ENCODE results near the gene KIRREL3. TPM values are rescaled to one million over a fixed set of nuclear protein-coding genes. Genes with fewer than 3 reads are reported as not detected.

The KIRREL3 gene
- total RNA-seq, 2 experiments from 2014 or later: not detected

DNA sequence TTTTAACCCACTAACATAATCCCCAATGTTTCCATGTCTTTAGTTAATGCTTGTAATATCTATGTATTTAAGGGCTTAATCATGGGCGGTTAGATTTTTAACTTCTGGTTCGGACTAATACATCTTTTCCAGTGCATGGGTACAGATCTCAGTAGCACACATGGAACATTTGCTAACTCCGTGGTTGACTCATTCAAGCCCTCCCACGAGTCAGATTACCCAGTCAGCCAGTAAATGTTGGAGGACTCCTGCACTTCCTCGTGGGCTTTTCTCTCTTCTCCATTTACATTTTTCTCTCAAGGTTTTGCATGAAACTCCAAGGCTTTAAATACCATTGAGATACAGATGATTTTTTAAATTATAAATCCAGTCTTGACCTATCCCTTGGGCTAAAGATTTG is 331.2 kb downstream of the KIRREL3 start:
- POLR2A ChIA-PET: no interaction called here
- H3K27ac Mint-ChIP-seq: no peak overlapping the region

DNA sequence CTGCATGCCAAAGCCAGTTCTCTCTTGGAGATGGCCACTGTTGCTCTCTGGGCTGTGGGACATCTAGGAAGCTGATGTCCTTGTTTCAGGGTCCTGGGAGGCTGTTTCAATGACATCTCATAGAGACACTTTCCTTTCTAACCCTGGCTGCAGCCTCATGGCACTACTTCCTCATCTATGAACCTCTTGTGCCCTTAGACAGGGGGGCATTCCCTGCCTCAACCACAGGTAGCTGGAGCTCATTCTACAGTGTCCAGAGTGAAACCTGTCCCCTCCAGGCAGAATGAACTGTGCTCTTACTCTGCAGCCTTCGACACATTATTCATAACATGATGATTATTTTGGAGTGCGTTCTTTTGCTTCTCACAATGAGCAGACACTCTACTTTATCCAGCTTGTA is 335.9 kb downstream of the KIRREL3 start:
- no peaks in the 10 kb centered on the region for H3K9me3 Mint-ChIP-seq
- Histone ChIP-seq H3K27me3 (ENCODE audit: control insufficient read depth in 1 of 2, insufficient read depth in 2 of 2, low read length in 2 of 2) (peaks cover 3 to 7% of the 10 kb centered on the region in 2 experiments), H3K27ac (ENCODE audit: low read depth in 1 of 2, low read length in 2 of 2) (no peak overlapping the region), H3K4me3 (ENCODE audit: low read length) (no peak overlapping the region), H3K4me1 (ENCODE audit: insufficient read depth, low read length) (no peaks in the 10 kb centered on the region), H3K36me3 (ENCODE audit: insufficient read depth, low read length) (no peaks in the 10 kb centered on the region), H3K9me3 (ENCODE audit: control insufficient read depth in 1 of 2, insufficient read depth in 1 of 2, low read length in 2 of 2) (no peaks in the 10 kb centered on the region)
- no peak overlapping the region for H3K27ac Mint-ChIP-seq
- H3K4me1 Mint-ChIP-seq (ENCODE audit: low read depth): no peaks in the 10 kb centered on the region
- POLR2A ChIA-PET: no interaction called here
- DNase-seq (no peak), ATAC-seq (ENCODE audit: poor library complexity) (no peak)
- no peaks in the 10 kb centered on the region for H3K36me3 Mint-ChIP-seq (ENCODE audit: low read depth)
- intact Hi-C loops (cut with DNase I, micrococcal nuclease): no loop called here
- peaks cover 17% of the 10 kb centered on the region for H3K27me3 Mint-ChIP-seq
- H3K4me3 Mint-ChIP-seq: no peak overlapping the region
- CTCF ChIA-PET: no interaction called here
- TF ChIP-seq, protein P1, sequence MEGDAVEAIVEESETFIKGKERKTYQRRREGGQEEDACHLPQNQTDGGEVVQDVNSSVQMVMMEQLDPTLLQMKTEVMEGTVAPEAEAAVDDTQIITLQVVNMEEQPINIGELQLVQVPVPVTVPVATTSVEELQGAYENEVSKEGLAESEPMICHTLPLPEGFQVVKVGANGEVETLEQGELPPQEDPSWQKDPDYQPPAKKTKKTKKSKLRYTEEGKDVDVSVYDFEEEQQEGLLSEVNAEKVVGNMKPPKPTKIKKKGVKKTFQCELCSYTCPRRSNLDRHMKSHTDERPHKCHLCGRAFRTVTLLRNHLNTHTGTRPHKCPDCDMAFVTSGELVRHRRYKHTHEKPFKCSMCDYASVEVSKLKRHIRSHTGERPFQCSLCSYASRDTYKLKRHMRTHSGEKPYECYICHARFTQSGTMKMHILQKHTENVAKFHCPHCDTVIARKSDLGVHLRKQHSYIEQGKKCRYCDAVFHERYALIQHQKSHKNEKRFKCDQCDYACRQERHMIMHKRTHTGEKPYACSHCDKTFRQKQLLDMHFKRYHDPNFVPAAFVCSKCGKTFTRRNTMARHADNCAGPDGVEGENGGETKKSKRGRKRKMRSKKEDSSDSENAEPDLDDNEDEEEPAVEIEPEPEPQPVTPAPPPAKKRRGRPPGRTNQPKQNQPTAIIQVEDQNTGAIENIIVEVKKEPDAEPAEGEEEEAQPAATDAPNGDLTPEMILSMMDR (IDR thresholded peaks at IDR 0.05): no peak

More for the DNA sequence above, 331.2 kb downstream of the KIRREL3 start:
- CTCF ChIA-PET: no interaction called here
- H3K27me3 ChIP-seq (ENCODE audit: control insufficient read depth in 1 of 2, insufficient read depth in 2 of 2, low read length in 2 of 2): peaks cover 6 to 8% of the 10 kb centered on the region in 2 experiments
- no peaks in the 10 kb centered on the region for H3K36me3 Mint-ChIP-seq (ENCODE audit: low read depth)
- ATAC-seq (ENCODE audit: poor library complexity) (no peak), DNase-seq (no peak)
- H3K27ac ChIP-seq (ENCODE audit: low read depth in 1 of 2, low read length in 2 of 2): no peak overlapping the region
- H3K4me1 ChIP-seq (ENCODE audit: insufficient read depth, low read length): no peaks in the 10 kb centered on the region
- no peaks in the 10 kb centered on the region for H3K9me3 Mint-ChIP-seq
- H3K4me1 Mint-ChIP-seq (ENCODE audit: low read depth): no peaks in the 10 kb centered on the region
- intact Hi-C loops (cut with DNase I, micrococcal nuclease): no loop called here
- H3K27me3 Mint-ChIP-seq: peaks cover 34% of the 10 kb centered on the region
- no peak overlapping the region for H3K4me3 ChIP-seq (ENCODE audit: low read length)
- no peak overlapping the region for H3K4me3 Mint-ChIP-seq
- no peaks in the 10 kb centered on the region for H3K36me3 ChIP-seq (ENCODE audit: insufficient read depth, low read length)
- no peaks in the 10 kb centered on the region for H3K9me3 ChIP-seq (ENCODE audit: control insufficient read depth in 1 of 2, insufficient read depth in 1 of 2, low read length in 2 of 2)
- TF ChIP-seq, protein P1 (IDR thresholded peaks at IDR 0.05): no peak

DNA sequence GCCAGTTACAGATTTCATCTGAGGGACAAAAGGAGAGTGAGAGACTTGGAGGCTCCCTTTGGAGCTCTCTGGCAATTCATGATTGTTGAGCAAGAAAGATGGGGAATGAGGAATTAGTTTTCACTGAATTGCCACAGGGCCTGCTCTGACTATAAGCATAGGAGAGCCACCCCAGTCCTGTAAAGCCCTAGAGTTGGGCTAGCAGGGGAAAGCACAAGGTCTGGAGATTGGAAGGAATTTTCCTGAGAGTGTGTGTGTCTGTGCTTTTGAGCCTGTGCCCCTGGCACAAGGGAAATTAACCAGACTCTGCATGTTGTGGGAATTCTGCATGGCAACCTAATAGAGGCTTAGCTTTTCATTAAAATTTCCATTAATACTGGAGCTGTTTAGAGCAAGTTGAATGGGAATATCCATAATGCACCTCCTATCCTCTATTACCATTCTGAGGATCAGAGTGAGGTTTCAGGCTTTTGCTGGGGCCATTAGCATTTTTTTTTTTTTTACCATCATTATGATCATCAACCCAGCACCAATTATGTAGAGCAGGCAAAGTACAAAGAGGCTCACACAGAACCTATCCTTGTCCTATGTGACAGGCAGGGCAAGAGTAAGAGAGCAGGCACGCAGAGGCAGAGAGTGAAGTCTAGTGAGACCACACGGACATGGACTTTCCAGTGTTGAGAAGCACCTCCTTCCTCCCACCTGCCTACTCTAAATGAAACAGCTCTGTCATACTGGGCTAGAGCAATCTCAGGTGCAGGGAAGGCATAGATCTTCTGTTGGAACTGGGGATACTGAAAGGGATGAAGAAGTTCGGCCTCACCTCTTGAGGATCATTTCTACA is 336.6 kb downstream of the KIRREL3 start:
- intact Hi-C loops (cut with DNase I, micrococcal nuclease): no loop called here
- Histone ChIP-seq H3K36me3 (ENCODE audit: insufficient read depth, low read length) (no peaks in the 10 kb centered on the region), H3K27ac (ENCODE audit: low read depth in 1 of 2, low read length in 2 of 2) (no peak overlapping the region), H3K4me1 (ENCODE audit: insufficient read depth, low read length) (no peaks in the 10 kb centered on the region), H3K4me3 (ENCODE audit: low read length) (no peak overlapping the region), H3K9me3 (ENCODE audit: control insufficient read depth in 1 of 2, insufficient read depth in 1 of 2, low read length in 2 of 2) (no peaks in the 10 kb centered on the region), H3K27me3 (ENCODE audit: control insufficient read depth in 1 of 2, insufficient read depth in 2 of 2, low read length in 2 of 2) (peaks cover 0 to 7% of the 10 kb centered on the region in 2 experiments)
- no peak for DNase-seq
- ChIA-PET CTCF (no interaction called here), POLR2A (no interaction called here)
- Mint-ChIP-seq H3K9me3 (no peaks in the 10 kb centered on the region), H3K4me3 (no peak overlapping the region), H3K36me3 (ENCODE audit: low read depth) (no peaks in the 10 kb centered on the region), H3K27ac (no peak overlapping the region), H3K27me3 (peaks cover 12% of the 10 kb centered on the region), H3K4me1 (ENCODE audit: low read depth) (no peaks in the 10 kb centered on the region)
- TF ChIP-seq, protein P1 (IDR thresholded peaks at IDR 0.05): no peak
- ATAC-seq (ENCODE audit: poor library complexity): no peak

Data from CD4-positive, alpha-beta T cell (primary cell).